Measurements from ENCODE around the gene MZT1. TPM values are rescaled to one million over a fixed set of nuclear protein-coding genes. Genes with fewer than 3 reads are reported as not detected.

MZT1 gene
- total RNA-seq, 4 donors from 2014 or later = 1.2 to 22.2 (median 4.4) TPM

GRCh38 chr13:72696579-72696978 is 30.9 kb downstream of the MZT1 start:
- Histone ChIP-seq H3K27me3 (no peaks in the 10 kb centered on the region), H3K4me1 (no peaks in the 10 kb centered on the region), H3K4me3 (no peak overlapping the region), H3K27ac (no peak overlapping the region), H3K9me3 (no peaks in the 10 kb centered on the region), H3K36me3 (no peaks in the 10 kb centered on the region)
- TF ChIP-seq, protein P1, sequence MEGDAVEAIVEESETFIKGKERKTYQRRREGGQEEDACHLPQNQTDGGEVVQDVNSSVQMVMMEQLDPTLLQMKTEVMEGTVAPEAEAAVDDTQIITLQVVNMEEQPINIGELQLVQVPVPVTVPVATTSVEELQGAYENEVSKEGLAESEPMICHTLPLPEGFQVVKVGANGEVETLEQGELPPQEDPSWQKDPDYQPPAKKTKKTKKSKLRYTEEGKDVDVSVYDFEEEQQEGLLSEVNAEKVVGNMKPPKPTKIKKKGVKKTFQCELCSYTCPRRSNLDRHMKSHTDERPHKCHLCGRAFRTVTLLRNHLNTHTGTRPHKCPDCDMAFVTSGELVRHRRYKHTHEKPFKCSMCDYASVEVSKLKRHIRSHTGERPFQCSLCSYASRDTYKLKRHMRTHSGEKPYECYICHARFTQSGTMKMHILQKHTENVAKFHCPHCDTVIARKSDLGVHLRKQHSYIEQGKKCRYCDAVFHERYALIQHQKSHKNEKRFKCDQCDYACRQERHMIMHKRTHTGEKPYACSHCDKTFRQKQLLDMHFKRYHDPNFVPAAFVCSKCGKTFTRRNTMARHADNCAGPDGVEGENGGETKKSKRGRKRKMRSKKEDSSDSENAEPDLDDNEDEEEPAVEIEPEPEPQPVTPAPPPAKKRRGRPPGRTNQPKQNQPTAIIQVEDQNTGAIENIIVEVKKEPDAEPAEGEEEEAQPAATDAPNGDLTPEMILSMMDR (IDR thresholded peaks at IDR 0.05) = peak in 1 of 4 experiments; percentile 21
- TF ChIP-seq POLR2A (IDR thresholded peaks at IDR 0.05) = no peak
- intact Hi-C loops (cut with DNase I; ENCODE audit: low total_unique reads) = no loop called here
- DNase-seq = no peak

DNA sequence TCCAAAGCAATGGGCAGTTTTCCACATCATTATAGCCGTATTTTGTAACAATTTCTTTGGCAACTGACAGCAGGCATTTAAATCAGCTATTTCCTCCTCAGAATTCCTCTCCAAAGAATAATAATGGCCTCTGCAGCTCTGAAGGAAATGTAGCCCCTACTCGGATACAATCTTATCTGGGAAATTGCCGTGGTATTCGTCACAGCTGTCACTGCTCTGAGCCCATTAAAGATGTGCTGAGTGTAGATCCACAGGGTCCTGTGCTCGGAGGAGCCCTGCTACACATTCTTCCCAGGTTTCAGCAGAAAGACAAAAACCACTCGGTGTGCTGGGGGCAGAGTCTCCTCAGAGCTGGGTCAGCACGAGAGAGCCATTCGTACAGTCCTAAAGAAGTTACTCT is 33.1 kb downstream of the MZT1 start:
- H3K27ac ChIP-seq = no peak overlapping the region
- DNase-seq = no peak
- intact Hi-C loops (cut with DNase I; ENCODE audit: low total_unique reads) = no loop called here
- H3K9me3 ChIP-seq = no peaks in the 10 kb centered on the region
- no peaks in the 10 kb centered on the region for H3K36me3 ChIP-seq
- H3K4me1 ChIP-seq = no peaks in the 10 kb centered on the region
- H3K4me3 ChIP-seq = no peak overlapping the region
- no peaks in the 10 kb centered on the region for H3K27me3 ChIP-seq
- TF ChIP-seq, protein P1 (IDR thresholded peaks at IDR 0.05) = no peak
- no peak for TF ChIP-seq POLR2A (IDR thresholded peaks at IDR 0.05)

DNA sequence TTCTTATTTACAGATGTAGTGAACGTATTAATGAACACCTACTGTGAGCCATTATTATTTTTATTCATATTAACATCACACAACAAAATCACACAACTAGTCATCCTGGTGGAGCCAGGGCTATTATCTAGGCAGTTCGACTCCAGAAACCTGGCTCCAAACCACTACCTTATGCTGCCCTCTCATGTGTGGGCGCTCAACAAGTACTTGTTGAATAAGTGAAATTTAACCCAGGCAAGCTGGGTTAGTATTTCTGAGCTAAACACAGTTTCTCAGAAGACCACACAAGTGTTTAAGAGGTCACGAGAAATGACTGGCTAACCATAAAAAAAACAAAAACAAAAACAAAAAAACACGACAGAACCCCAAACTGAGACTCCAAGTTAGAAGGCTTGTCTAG is 33.6 kb downstream of the MZT1 start:
- intact Hi-C loops (cut with DNase I; ENCODE audit: low total_unique reads) = no loop called here
- Histone ChIP-seq H3K4me3 (no peak overlapping the region), H3K9me3 (no peaks in the 10 kb centered on the region), H3K36me3 (no peaks in the 10 kb centered on the region), H3K27ac (no peak overlapping the region), H3K4me1 (no peaks in the 10 kb centered on the region), H3K27me3 (no peaks in the 10 kb centered on the region)
- TF ChIP-seq, protein P1 (IDR thresholded peaks at IDR 0.05) = no peak
- no peak for TF ChIP-seq POLR2A (IDR thresholded peaks at IDR 0.05)
- DNase-seq = no peak

GRCh38 chr13:72692884-72693514 is 34.4 kb downstream of the MZT1 start:
- H3K4me3 ChIP-seq = no peak overlapping the region
- no peaks in the 10 kb centered on the region for H3K9me3 ChIP-seq
- H3K4me1 ChIP-seq = no peaks in the 10 kb centered on the region
- TF ChIP-seq, protein P1 (IDR thresholded peaks at IDR 0.05) = no peak
- TF ChIP-seq POLR2A (IDR thresholded peaks at IDR 0.05) = no peak
- H3K36me3 ChIP-seq = no peaks in the 10 kb centered on the region
- intact Hi-C loops (cut with DNase I; ENCODE audit: low total_unique reads) = no loop called here
- no peaks in the 10 kb centered on the region for H3K27me3 ChIP-seq
- no peak overlapping the region for H3K27ac ChIP-seq
- DNase-seq = no peak

DNA sequence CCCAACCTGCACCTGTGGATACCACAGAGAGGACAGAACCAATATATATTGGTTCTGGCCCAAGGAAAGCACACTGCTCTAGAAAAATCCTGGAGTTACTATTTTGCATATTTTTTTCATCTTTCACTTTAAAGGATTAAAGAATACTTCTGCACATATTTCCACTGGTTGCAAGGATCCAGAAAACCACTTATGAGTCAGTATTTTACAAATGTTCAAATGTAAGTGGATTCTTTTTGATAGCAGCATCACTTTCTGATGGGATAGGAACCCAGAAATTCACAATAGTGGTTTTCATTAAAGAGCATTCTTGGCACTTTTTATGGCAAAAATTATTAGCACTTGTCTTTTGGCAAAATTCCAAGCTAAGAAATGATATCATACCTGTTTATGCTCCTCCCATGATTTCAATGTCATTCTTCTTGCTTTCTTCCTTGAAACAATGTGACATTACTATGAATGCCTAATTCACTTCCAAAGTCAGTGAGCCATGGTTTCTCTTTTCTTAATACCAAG is 38.2 kb downstream of the MZT1 start:
- H3K4me3 ChIP-seq = no peak overlapping the region
- no peaks in the 10 kb centered on the region for H3K27me3 ChIP-seq
- H3K36me3 ChIP-seq = no peaks in the 10 kb centered on the region
- intact Hi-C loops (cut with DNase I; ENCODE audit: low total_unique reads) = no loop called here
- no peak overlapping the region for H3K27ac ChIP-seq
- DNase-seq = no peak
- no peaks in the 10 kb centered on the region for H3K9me3 ChIP-seq
- H3K4me1 ChIP-seq = no peaks in the 10 kb centered on the region
- TF ChIP-seq POLR2A (IDR thresholded peaks at IDR 0.05) = no peak
- TF ChIP-seq, protein P1 (IDR thresholded peaks at IDR 0.05) = no peak

All from uterus (tissue), 4 donors.